NCI-H1417 treated with DMSO at 0.1 percent for 48 hours (cell line): ENCODE measurements around the gene SORBS1.

Source experiments
- DNase-seq: peaks from one replicate; lab custom pipeline; 2025; lab: John Stamatoyannopoulos, UW

SORBS1 gene

DNA sequence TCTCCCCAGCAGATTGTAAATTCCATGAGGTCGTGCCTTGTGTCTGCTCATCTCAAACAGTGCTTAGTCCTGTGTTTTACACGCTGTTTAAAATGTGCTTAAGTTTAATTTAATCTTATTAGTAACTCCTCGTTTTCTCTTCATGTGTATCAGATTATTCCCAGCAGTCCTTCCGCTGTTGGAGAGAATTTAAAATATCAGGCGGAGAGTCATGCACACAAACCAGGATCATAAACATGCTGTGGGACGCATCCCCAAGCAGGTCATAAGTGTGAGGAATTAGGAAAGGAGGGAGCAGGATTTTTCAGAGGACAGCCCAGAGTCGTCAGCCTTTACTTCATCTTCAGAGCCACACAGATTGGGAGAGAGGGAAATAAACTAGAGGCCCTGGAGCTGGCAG is 4.2 kb upstream of the SORBS1 start:
- DNase-seq, result no peak

DNA sequence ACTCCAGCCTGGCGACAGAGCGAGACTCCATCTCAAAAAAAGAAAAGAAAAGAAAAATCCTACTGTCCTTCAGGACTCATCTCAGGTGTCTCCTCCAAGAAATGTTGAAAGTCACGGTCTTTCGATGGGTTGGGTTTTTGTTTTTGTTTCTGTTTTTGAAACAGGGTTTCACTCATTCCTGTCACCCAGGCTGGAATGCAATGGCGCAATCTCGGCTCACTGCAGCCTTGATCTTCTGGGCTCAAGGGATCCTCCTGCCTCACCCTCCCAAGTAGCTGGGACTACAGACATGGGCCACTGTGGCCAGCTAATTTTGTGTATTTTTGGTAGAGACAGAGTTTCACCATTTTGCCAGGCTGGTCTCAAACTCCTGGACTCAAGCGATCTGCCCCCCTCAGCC is 3.1 kb upstream of the SORBS1 start:
- DNase-seq, result no peak

DNA sequence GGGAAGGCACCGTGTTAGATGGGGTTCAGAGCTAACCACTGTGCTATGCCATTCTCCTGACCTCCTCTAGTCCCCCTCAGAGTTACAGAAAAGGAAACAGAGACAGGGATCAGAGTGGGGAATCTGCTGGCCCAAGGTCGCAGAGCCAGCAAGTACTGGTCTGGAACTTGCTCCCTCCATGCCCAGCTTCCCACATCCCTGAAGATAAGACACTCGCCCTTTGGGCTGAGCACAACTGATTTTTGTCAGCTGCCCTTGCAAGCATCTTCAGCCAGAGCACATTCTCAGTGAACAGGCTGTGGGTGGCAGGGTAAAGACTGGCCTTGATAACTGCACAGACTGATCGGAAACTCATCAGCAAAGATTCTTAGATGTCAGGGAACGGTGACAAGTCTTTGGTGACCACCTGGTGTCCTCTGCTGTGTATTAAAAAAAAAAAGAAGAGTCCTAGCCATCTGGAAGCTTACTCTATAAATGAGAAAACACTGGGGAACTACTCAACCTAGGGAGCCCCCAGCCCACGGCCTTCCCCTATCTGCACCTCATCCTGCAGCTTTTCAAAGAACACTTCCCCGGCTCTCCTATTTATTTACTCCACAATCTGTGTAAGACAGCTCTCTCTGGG is 1.3 kb upstream of the SORBS1 start:
- DNase-seq, result no peak

DNA sequence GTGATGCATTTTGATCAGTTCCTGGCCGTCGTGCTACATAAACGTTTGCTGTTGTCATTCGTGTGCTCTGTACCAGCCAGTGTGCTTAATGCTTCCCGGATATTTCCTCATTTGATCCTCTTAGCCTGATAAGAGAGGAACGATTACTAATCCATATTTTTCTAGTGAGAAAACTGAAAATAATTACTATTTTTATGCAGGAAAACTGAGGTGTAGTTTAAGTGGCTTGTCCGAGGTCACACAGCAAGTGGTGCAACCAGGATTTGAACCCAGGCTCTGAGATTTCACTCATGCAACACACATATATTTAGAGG is 650 bp upstream of the SORBS1 start:
- DNase-seq, result no peak

DNA sequence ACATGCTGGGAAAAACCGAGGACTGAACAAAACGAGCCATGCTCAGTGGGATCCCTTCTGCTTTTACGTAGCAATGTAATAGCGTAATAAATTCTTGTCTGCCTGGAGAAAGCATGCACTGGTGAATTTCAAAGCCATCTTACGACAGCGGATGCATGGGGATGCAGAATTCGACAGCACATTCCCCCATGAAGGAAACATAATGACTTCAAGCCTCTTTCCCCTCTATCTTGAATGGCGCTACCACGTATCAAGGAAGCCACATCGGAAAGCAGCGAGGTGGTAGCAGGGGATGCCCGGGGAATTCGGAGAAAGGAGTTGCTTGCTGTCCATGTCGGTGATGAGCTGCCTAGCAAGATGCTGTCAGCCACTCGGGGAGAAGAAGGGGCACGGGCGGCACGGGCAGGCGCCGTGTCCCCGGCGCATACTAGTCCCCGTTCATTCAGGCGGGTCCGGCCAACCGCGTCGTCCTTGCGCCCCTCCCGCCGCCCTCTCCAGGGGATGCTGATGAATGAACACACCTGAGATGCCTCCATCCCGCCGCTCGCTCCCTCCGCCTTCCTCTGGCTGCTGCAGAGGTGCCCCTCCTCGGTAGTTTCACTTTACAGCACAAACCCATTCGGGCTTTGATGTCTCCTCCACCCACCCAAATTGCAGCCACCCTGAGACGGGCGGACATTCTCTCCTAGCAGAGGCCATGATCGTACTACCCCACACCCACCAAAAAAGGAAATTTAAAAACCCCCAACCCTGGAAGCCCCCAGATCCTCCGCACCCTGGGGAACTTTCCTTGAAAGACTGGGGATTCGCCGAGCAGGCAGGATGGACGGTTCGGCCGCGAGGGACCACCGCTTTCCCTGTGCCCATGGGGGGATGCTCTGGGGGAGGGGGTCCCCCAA is 644 bp downstream of the SORBS1 start:
- no peak for DNase-seq

DNA sequence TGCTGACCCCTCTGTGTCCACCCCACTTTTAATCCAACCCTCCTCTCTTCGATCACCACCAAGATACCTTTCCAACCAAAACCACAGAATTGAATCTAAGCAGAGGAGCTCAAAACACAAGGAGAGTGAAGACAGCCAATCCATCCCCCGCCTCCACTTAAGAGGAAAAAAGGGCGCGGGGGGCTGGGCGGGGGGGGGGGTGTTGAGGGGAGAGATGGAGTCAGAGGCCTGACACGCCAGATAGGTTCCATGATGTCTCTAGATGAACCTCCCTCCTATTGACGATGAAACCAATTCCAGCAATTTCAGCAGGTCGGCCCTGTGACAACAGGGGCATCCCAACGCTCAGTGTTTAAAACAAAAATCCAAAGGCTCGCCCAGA is 1.3 kb downstream of the SORBS1 start:
- DNase-seq, result no peak

DNA sequence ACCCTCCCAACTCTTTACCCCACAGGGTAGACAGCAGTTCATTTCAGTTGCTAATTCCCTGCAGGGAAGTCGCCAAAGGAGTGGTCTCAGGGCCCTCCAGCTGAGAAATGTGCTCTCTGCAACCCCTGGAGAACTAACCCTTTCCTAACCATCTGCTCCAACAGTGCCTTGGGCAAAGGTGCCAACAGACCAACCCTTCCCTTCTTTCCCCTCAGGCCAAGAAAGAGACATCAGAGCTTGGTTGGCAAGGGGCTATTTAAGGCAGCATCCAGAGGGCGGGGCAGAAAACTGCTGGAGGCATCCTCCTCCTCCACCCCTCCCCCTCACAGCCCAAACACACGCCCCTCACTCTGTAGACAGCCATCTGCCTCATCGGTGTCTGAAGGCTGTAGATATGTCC is 1.7 kb downstream of the SORBS1 start:
- DNase-seq, result no peak

DNA sequence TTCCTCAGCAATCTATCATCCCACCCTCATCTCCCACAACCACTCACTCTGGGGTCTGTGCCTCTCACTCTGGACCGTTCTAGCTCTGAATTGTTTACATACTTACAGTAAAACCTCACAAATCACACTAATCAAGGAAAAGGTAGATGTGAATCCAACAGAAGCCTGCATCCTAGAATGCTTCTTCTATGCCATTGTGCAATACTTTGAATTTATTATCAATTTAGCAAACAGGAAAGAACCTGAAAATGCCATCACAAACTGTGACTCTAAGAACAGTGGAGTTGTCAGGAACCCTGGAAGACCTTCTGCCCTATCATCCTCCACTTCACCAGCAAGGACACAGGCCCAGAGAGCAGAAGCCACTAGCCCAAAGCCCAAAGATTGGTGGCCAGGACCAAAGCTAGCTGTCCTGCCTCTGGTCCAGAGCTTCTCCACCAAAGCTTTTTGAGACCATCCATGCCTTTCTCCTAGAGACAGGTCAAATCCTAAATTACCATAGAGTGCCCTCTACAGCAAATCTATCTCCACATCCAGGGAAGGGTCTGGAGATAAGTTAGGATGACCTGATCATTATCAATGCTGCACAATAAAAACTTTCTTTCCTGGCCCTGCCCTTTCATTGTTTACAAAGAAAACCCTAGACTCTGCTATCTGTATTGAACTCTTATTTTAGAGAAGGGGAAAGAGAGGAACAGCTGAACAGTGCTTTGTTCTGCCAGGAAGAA is 2.4 kb downstream of the SORBS1 start:
- DNase-seq, result no peak

DNA sequence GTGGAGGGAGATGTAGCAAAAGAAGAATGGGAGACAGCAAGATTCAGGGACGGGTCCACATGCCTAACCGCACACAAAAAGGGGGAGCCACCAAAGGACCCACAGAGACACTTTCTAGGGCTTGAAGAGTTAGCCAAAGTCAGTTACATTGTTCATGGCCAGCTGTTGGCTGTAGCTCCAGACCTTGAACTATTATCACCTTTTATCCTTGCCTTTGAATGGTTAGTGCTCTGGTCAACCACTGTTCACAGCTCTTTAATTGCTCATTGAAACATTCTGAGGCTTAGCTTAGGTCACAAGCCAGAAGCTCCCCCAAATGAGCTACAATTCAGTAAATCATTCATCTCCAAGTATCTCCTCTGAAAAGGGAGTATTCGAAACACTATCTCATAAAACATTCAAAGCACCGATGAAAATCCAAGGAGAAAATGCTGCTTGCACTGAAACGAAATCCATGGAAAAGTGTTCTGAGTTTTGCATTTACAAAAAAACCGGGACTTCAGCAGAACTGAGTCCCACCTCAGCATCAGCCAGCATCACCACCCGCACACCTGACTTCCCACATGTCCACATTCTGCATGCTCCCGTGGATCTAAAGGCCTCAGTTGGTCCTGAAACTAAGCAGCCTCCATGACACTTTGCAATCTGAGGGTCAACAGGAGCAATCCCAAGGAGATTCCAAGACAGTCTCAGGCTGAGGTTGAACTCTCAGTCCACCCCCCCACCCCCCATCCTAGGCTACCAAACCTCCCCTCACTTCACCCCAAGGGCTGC is 4.0 kb downstream of the SORBS1 start:
- no peak for DNase-seq

DNA sequence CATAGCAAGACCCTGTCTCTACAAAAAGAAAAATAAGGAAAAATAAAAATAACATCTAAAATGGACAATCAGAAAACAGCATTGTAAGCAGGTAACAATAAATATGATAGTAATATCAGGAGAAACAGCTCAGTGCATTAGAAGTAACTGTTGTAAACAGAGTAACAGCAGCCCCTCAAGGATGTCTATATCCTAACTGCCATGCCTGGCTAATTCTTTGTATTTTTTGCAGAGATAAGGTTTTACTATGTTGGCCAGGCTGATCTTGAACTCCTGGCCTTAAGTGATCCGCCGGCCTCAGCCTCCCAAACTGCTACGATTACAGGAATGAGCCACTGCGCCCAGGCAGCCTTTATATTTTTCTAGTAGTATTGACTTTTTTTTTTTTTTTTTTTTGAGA is 7.5 kb downstream of the SORBS1 start:
- DNase-seq, result no peak

DNA sequence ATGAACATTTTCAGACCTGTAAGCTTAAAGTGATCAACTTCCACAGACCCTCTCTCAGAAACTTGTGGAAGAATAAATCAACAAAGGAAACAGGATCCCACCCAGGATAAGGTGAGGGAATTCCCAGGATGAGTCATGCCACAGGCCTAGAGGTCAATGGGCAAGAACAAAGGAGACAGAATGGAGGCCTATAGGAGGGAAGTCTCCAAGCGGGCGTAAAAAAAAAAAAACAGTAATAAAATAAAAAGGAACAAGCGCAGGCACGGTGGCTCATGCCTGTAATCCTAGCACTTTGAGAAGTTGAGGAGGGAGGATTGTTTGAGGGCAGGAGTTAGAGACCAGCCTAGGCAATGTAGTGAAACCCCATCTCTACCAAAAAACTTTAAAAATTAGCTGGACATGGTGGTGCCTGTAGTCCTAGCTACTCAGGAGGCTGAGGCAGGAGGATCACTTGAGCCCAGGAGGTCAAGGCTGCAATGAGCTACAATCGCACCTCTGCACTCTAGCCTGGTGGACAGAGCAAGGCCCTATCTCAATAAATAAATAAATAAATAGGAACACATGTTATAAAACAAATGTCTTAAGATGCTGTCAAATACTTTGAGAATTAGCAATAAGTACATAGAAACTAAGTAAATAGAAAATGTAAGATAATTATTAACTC is 8.4 kb downstream of the SORBS1 start:
- no peak for DNase-seq

DNA sequence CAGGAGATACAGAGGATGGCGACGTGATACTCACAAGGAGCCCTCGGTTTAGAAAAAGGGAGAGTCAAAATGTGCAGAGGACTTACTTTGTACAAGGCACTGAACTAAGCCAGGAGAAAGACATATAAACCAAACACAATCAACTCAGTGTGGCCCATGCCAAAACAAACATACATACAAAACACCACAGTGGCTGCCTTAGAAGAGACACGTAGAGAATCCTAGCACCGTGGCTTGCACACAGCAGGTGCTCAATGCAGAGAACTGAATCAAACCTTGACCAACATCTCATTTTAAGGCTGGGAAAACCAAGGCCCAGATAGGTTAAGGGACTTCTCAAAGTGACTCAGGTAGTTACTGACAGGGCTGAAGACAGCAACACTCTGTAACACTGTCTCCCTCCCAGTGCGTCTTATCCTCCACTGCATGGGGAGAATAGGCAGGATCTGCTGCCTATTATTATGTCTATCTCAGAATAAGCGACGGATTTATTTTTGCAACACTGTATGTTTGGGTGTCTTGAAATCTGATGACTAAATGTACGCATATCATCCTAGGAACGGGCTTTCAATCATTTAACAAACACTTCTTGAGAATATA is 11.0 kb downstream of the SORBS1 start:
- DNase-seq, result no peak

DNA sequence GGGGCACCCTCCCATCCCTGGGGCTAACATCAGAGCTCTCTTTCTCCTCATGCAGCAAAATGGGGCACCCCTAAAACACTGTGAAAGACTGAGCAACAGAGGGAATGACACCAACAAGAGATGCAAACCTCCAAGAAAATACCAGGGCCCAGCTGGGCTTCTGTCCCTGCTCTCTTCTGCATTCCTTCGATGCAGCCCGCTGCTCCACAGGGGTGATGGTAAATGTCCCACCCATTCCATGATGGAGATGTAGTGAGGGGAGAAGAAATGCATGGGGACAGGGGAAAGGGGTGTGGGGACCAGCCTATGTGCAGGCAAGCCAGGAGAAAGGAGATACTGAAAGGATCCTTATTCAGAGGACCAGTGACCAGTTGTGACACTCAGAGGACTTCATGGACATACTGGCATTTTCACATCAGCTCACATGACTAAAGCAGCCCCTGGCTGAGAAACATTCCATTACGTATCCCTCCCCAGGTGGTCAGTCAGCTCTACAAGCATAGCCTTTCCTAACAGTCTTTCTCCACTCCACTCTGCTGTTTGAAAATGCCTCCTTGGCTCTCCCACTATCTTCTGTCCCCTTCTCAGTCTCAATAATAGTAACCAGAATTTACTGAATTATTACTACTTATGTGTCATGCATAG is 13.3 kb downstream of the SORBS1 start:
- no peak for DNase-seq

DNA sequence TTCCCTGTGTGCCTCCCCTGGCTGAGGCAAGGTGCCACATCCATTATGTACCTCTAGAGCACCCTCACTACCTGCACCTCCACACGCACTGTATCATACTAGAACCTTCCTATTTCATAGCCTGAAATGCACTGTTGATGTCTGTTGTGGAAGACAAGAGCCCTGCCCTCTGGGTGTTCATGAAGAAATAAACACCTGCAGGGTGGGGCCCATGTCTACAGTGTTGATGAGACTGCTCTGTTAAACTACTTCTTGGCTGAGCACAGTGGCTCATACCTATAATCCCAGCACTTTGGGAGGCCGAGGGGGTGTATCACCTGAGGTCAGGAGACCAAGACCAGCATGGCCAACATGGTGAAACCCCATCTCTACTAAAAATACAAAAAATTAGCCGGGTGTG is 14.0 kb downstream of the SORBS1 start:
- no peak for DNase-seq

DNA sequence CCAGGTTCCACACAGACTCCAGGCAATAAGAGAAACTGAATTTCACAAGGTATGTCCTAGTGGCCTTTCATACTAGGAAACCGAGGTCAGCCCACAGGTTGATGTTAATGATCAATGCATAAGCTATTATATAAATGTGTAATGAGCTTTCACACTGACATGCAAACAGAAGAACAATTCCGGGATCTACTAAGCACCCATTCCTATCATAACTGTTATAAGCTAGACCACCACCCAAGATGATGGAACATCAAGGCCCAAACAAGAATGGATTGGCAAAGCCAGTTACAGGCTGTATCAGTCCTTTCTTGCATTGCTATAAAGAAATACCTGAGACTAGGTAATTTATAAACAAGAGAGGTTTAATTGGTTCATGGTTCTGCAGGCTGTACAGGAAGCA is 15.2 kb downstream of the SORBS1 start:
- no peak for DNase-seq

DNA sequence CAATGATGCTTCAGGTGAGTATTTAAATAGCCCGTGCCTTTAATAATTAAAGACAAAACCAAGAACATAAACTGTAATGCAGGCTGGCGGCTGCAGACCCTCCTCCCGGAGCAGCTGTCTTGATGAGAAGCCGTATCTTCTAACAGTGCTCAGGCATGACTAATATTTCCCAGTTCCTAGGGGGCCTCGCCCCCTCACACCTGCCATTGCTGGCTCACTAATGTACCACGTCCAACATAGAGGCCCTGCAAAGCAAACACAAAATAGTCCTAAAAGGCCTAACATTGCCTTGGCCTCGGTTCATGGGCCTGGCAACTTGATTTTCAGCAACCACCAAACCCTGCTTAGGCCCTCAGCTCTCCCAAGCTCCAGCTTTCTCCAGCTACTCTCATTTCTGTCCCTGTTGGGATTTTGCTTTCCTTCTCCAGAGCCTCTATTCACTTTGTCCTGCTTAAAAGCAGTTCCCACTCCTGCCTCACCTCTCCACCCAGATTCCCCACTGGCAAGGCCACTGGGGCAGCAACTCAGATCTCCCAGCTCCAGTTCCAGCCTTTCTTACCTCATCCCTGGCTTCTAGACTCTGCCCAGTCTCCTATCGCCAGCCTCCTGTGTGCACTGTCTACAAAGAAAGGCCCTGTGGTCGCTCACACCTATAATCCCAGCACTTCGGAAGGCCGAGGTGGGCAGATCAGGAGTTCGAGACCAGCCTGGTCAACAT is 16.2 kb downstream of the SORBS1 start:
- DNase-seq, result no peak

DNA sequence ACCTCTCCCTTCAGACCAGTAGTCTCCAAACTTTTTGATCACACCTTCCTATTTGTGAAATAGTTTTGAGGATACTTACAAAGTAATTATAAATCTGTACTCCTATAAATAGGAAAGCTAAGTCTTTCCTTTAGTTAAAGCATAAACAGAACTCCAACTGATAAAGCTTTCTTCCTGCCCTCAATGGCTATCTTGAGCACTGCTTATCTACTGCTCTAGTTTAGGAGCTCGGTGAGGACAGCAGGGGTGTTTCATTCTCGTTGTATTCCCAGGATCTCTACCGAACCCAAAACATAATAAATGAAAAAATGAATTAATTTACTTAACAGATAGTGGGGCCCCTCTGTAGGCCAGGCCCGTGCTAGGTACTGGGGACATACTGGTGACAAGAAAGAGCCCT is 17.7 kb downstream of the SORBS1 start:
- no peak for DNase-seq

DNA sequence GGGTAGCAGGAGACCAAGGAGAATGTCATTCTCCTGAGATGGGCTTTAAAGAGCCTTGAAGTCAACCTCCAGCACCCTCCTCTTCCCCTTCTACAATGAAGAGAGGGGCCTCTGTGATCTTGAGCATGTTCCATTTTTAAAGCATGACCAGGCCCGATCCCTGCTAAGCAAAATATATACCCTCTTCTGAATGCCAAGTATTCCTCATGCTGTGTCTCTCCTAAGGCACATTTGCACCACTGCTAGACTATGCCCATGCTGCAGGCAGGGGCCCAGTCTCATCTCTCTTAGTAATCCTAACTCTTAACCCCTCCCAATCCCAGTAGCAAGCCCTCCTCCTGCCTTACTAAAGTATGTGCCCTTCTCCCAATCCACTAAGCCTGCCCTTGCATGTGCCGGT is 18.4 kb downstream of the SORBS1 start:
- DNase-seq, result no peak

DNA sequence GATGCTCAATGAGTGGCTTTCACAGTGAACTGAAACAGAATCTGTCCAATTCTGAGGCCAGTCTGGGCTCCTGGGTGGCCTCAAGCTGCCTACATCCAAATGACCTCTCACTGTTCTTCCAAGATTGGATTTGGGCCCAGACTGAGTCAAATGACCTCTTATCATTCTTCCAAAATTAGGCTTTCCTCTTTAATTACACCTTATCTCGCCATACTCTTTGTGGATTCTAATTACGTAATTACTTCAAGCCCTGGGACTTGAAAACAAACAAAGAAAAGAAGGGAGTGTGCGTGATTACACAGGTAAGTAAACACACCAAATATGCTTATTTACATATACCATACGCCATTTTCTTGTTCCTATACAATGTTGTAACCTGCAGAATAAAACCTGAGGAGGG is 18.8 kb downstream of the SORBS1 start:
- peak; percentile 1 for DNase-seq

DNA sequence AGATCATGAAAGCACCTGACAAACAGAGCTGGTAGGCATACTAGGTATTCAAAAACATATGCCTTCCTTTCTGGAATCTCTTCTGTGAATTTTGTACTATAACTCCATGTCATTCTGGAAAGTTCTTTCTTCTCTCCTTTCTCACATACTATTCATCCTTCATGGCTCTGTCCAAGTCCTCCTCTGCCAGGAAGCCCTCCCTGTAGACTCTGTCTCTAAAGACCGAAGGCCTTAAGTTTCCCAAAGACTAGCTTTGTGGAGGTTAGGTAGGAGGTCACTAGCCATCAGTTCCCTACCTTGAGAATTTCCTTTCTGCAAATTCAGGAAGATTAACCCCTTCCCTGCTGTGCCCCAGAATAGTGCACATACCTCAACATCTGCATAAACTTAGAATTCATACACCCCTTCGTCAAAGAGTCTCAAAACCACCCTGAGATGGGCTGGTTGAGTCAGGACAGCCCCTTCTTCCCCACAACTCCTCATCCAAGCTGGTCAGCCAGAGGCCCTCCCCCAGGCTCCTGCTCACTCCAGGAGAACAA is 20.6 kb downstream of the SORBS1 start:
- no peak for DNase-seq
